NOMO-1 treated with DMSO at 0.1 percent for 48 hours (cell line): ENCODE data around the gene SEZ6L2.

Experiments
- DNase-seq: peaks from one replicate; lab custom pipeline; 2025; ENCODE audit not compliant: unreplicated experiment; lab: John Stamatoyannopoulos, UW

SEZ6L2 gene

GRCh38 chr16:29826342-29826695, 73.0 kb downstream of the SEZ6L2 start:
- DNase-seq, result no peak

- no peak for DNase-seq
Measured at GRCh38 chr16:29825145-29826044, 74.0 kb downstream of the SEZ6L2 start.

GRCh38 chr16:29824589-29825144, 74.7 kb downstream of the SEZ6L2 start:
- DNase-seq, result no peak

GRCh38 chr16:29821643-29822115, 77.7 kb downstream of the SEZ6L2 start:
- no peak for DNase-seq
